HCT116 (cell line): ENCODE results near the gene NEDD4L. TPM values are rescaled to one million over a fixed set of nuclear protein-coding genes. Genes with fewer than 3 reads are reported as not detected.

Source experiments
- ATAC-seq: fragments of 200-7000 bp; cut with Tn5 transposase; 2 replicates; pipeline ENCODE4 v1.9.1; 2020; ENCODE audit warnings: mild to moderate bottlenecking, moderate library complexity
- BruUV-seq: library from RNA; stranded (reverse); fragments of 400-500 nt; replicated peaks from 2 replicates; lab custom pipeline; 2021; lab: Mats Ljungman, UMichigan
- CTCF ChIA-PET: fragments of 300-600 bp; sonication (Branson Sonifier 250); formaldehyde crosslinking; loops from one replicate; lab custom pipeline; 2021; ENCODE audit warnings: antibody characterized with exemption; lab: Charles Lee
- POLR2A ChIA-PET: fragments of 300-600, 350-600 bp; sonication (Branson Sonifier 250); formaldehyde crosslinking; loops from one replicate; lab custom pipeline; 2021; ENCODE audit warnings: antibody characterized with exemption; lab: Charles Lee
- RAD21 ChIA-PET, 2 experiments: fragments of 300-600 bp; sonication (Branson Sonifier 250); formaldehyde crosslinking; loops; one replicate each; lab custom pipeline; 2023; ENCODE audit warnings: low total read pairs in 2 of 2; ENCODE audit not compliant: uncharacterized antibody in 2 of 2, unreplicated experiment in 2 of 2, low non-redundant PET in 1 of 2; lab: Charles Lee
- DNase-seq: peaks from one replicate; pipeline ENCODE4 v3.0.0-alpha.2; 2010; ENCODE audit warnings: low read depth, low spot score
- H2AFZ ChIP-seq: fragments of 200-600 bp; shearing (Covaris generic), sonication (generic); 2 replicates; pipeline ENCODE4 v1.6.1; 2017; ENCODE audit warnings: low read depth, mixed run types, mixed read lengths, antibody characterized with exemption, low read length; ENCODE audit not compliant: poor library complexity, severe bottlenecking
- H3K27ac ChIP-seq: 2 replicates; pipeline ENCODE4 v1.5.1; 2012; ENCODE audit warnings: low read depth, low read length
- H3K27me3 ChIP-seq: fragments of 200-600 bp; sonication (generic); 2 replicates; pipeline ENCODE4 v1.6.1; 2016; ENCODE audit warnings: mixed run types, low read length, mixed read lengths; ENCODE audit not compliant: insufficient read depth
- H3K36me3 ChIP-seq, 2 experiments: fragments of 200-500 bp in 1 of 2; fragments of 200-600 bp in 1 of 2; sonication (Bioruptor generic) in 1 of 2; sonication (generic) in 1 of 2; 2 replicates each; pipeline versions ENCODE4 v1.5.1 to v1.6.1; 2014 to 2016; ENCODE audit warnings: low read length in 2 of 2, inconsistent platforms in 1 of 2, mixed read lengths in 1 of 2, mixed run types in 1 of 2; ENCODE audit not compliant: insufficient read depth in 2 of 2, control insufficient read depth in 1 of 2
- H3K4me1 ChIP-seq, 2 experiments: fragments of 200-600 bp in 1 of 2; sonication (generic) in 1 of 2; 2 replicates each; pipeline versions ENCODE4 v1.5.1 to v1.6.1; 2012 to 2017; ENCODE audit warnings: low read length in 2 of 2, inconsistent platforms in 1 of 2, mild to moderate bottlenecking in 1 of 2, mixed read lengths in 1 of 2, mixed run types in 1 of 2, moderate library complexity in 1 of 2; ENCODE audit not compliant: insufficient read depth in 2 of 2, control insufficient read depth in 1 of 2
- H3K4me2 ChIP-seq: fragments of 200-600 bp; sonication (generic); 2 replicates; pipeline ENCODE4 v1.6.1; 2017; ENCODE audit warnings: mixed run types, low read length, mixed read lengths
- H3K4me3 ChIP-seq, 2 experiments: fragments of 200-600 bp in 1 of 2; sonication (generic) in 1 of 2; replicated peaks in 1 of 2; 2 replicates each; pipeline ENCODE4 v1.5.1; 2011 to 2016; ENCODE audit warnings: low read length in 2 of 2, control low read depth in 1 of 2, low read depth in 1 of 2, mild to moderate bottlenecking in 1 of 2, mixed read lengths in 1 of 2, mixed run types in 1 of 2
- H3K79me2 ChIP-seq: fragments of 200-600 bp; sonication (generic); 2 replicates; pipeline ENCODE4 v1.6.1; 2017; ENCODE audit warnings: mild to moderate bottlenecking, mixed run types, low read length, moderate library complexity, mixed read lengths; ENCODE audit not compliant: insufficient read depth
- H3K9ac ChIP-seq: fragments of 200-600 bp; sonication (generic); 2 replicates; pipeline ENCODE4 v1.6.1; 2016; ENCODE audit warnings: low read length, mixed read lengths
- H3K9me2 ChIP-seq: fragments of 200-600 bp; sonication (generic), shearing (Covaris generic); 2 replicates; pipeline ENCODE4 v1.6.1; 2017; ENCODE audit warnings: mixed run types, mild to moderate bottlenecking, moderate library complexity; ENCODE audit not compliant: insufficient read depth
- H3K9me3 ChIP-seq, 2 experiments: fragments of 200-500 bp in 1 of 2; fragments of 200-600 bp in 1 of 2; sonication (Bioruptor generic) in 1 of 2; sonication (generic) in 1 of 2; 2 replicates each; pipeline ENCODE4 v1.6.1; 2014 to 2017; ENCODE audit warnings: low read length in 2 of 2, mixed read lengths in 2 of 2, inconsistent platforms in 1 of 2, low read depth in 1 of 2, mild to moderate bottlenecking in 1 of 2, mixed run types in 1 of 2, moderate library complexity in 1 of 2; ENCODE audit not compliant: control insufficient read depth in 1 of 2, insufficient read depth in 1 of 2
- H4K20me1 ChIP-seq: fragments of 200-600 bp; sonication (generic), shearing (Covaris generic); 2 replicates; pipeline ENCODE4 v1.6.1; 2017; ENCODE audit warnings: mixed run types, mild to moderate bottlenecking, moderate library complexity; ENCODE audit not compliant: insufficient read depth
- CBX3 ChIP-seq: IDR thresholded peaks from 2 replicates; pipeline ENCODE4 v1.6.1; 2012; ENCODE audit warnings: low read depth
- CEBPB ChIP-seq: IDR thresholded peaks from 2 replicates; pipeline ENCODE4 v1.6.1; 2012; ENCODE audit warnings: low read depth
- EGR1 ChIP-seq: IDR thresholded peaks from 2 replicates; pipeline ENCODE4 v1.6.1; 2012; ENCODE audit warnings: low read depth
- EZH2 ChIP-seq: fragments of 200-600 bp; sonication (generic); IDR thresholded peaks from 2 replicates; pipeline ENCODE4 v1.6.1; 2017; ENCODE audit warnings: antibody characterized with exemption, mixed run types
- FOSL1 ChIP-seq: IDR thresholded peaks from 2 replicates; pipeline ENCODE4 v1.6.1; 2012; ENCODE audit warnings: low read depth
- JUND ChIP-seq: IDR thresholded peaks from 2 replicates; pipeline ENCODE4 v1.6.1; 2012
- POLR2A ChIP-seq: IDR thresholded peaks from 2 replicates; pipeline ENCODE4 v1.7.0; 2011; ENCODE audit warnings: borderline replicate concordance; ENCODE audit not compliant: insufficient read depth, insufficient read length; ENCODE audit errors: extremely low read depth
- RAD21 ChIP-seq: IDR thresholded peaks from 2 replicates; pipeline ENCODE4 v1.6.1; 2012; ENCODE audit warnings: low read depth, mild to moderate bottlenecking
- SIN3A ChIP-seq: IDR thresholded peaks from 2 replicates; pipeline ENCODE4 v1.6.1; 2012; ENCODE audit warnings: low read depth
- SP1 ChIP-seq: IDR thresholded peaks from 2 replicates; pipeline ENCODE4 v1.6.1; 2012; ENCODE audit warnings: low read depth
- TCF7L2 ChIP-seq: IDR thresholded peaks from 2 replicates; pipeline ENCODE4 v1.7.0; 2011; ENCODE audit warnings: borderline replicate concordance, inconsistent platforms; ENCODE audit not compliant: insufficient read depth, insufficient read length; ENCODE audit errors: extremely low read depth
- ZFX ChIP-seq: fragments of 450-650 bp; IDR thresholded peaks from 2 replicates; pipeline ENCODE4 v1.6.1; 2017
- ZNF274 ChIP-seq: fragments of 200-500 bp; sonication (Bioruptor generic); IDR thresholded peaks from 2 replicates; pipeline ENCODE4 v1.6.1; 2014; ENCODE audit warnings: mild to moderate bottlenecking, low read depth, low read length, inconsistent platforms
- intact Hi-C: fragments of 100-400 bp; cut with micrococcal nuclease; formaldehyde crosslinking; loops from 2 replicates; pipeline ENCODE4 v1.10.0; 2022
- total RNA-seq: library from RNA; stranded (reverse); gene quantifications from one replicate; pipeline ENCODE4 v1.2.1, GENCODE V29; 2021; ENCODE audit not compliant: unreplicated experiment
- TF ChIP-seq, protein P1 (sequence below): IDR thresholded peaks from 2 replicates; pipeline ENCODE4 v1.6.1; 2011; ENCODE audit warnings: mild to moderate bottlenecking, low read length, moderate library complexity; ENCODE audit not compliant: insufficient replicate concordance; ENCODE audit errors: extremely low read depth
- TF ChIP-seq, protein P2 (sequence below): IDR thresholded peaks from 2 replicates; pipeline ENCODE4 v1.6.1; 2012

Gene NEDD4L
- total RNA-seq, 1 experiment from 2014 or later, result 41.5 TPM

DNA sequence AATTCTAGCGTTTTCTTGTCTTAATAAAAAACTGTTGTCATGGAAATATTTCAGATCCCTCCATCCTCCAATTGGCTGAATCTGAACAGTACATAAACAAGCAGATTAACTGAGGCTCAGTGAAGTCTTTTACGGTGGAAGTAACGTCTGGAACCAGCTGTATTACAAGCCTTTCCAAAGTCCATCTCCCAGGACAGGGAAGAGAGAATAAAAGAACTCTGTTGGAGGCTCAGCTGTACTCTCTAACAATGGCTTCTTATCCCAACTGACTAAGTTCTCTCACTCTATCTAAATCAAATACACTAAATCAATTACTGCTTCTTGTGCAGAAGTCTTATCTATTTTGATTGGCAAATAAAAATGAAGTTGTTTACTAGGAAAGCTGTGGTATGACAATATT lies 19.9 kb upstream of the NEDD4L start:
- BruUV-seq, result no TSS peak

GRCh38 chr18:58025205-58025604 lies 18.8 kb upstream of the NEDD4L start:
- H3K9ac ChIP-seq, result no peak overlapping the region
- no peak for TF ChIP-seq EZH2
- no peak for TF ChIP-seq JUND
- TF ChIP-seq TCF7L2, result no peak
- TF ChIP-seq, protein P1, sequence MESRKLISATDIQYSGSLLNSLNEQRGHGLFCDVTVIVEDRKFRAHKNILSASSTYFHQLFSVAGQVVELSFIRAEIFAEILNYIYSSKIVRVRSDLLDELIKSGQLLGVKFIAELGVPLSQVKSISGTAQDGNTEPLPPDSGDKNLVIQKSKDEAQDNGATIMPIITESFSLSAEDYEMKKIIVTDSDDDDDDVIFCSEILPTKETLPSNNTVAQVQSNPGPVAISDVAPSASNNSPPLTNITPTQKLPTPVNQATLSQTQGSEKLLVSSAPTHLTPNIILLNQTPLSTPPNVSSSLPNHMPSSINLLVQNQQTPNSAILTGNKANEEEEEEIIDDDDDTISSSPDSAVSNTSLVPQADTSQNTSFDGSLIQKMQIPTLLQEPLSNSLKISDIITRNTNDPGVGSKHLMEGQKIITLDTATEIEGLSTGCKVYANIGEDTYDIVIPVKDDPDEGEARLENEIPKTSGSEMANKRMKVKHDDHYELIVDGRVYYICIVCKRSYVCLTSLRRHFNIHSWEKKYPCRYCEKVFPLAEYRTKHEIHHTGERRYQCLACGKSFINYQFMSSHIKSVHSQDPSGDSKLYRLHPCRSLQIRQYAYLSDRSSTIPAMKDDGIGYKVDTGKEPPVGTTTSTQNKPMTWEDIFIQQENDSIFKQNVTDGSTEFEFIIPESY, result no peak
- TF ChIP-seq SIN3A, result no peak
- TF ChIP-seq, protein P2, sequence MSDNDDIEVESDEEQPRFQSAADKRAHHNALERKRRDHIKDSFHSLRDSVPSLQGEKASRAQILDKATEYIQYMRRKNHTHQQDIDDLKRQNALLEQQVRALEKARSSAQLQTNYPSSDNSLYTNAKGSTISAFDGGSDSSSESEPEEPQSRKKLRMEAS, result no peak
- TF ChIP-seq SP1, result no peak
- TF ChIP-seq CEBPB, result no peak
- TF ChIP-seq CBX3, result no peak
- no peak for TF ChIP-seq ZFX
- no peak for TF ChIP-seq ZNF274
- no peak for TF ChIP-seq RAD21
- no peak for TF ChIP-seq EGR1
- no peaks in the 10 kb centered on the region for H4K20me1 ChIP-seq
- RAD21 ChIA-PET, result no interaction called here
- H3K4me2 ChIP-seq, result no peak overlapping the region
- CTCF ChIA-PET, result interaction anchor here (1.1 to 1.9 kb wide), 2 partner anchors 18 to 96 kb away, joined by 3 to 5 read pairs; partner anchors contain the start of gene NEDD4L
- intact Hi-C loops, result no loop called here
- no peak overlapping the region for H3K27ac ChIP-seq
- H3K36me3 ChIP-seq, result no peaks in the 10 kb centered on the region
- no peaks in the 10 kb centered on the region for H3K9me3 ChIP-seq
- ATAC-seq (no peak), DNase-seq (no peak)
- POLR2A ChIA-PET, result no interaction called here
- no peaks in the 10 kb centered on the region for H3K9me2 ChIP-seq
- H3K4me3 ChIP-seq, result no peak overlapping the region
- no peak overlapping the region for H2AFZ ChIP-seq
- H3K79me2 ChIP-seq, result no peaks in the 10 kb centered on the region
- no peaks in the 10 kb centered on the region for H3K4me1 ChIP-seq
- H3K27me3 ChIP-seq, result no peaks in the 10 kb centered on the region
- BruUV-seq, result no TSS peak

More for the DNA sequence above, 19.9 kb upstream of the NEDD4L start:
- Histone ChIP-seq H3K4me3 (no peak overlapping the region), H3K9me3 (no peaks in the 10 kb centered on the region), H3K27me3 (no peaks in the 10 kb centered on the region), H2AFZ (no peak overlapping the region), H3K79me2 (no peaks in the 10 kb centered on the region), H4K20me1 (no peaks in the 10 kb centered on the region), H3K4me2 (no peak overlapping the region), H3K36me3 (no peaks in the 10 kb centered on the region), H3K9ac (no peak overlapping the region), H3K27ac (no peak overlapping the region), H3K4me1 (no peaks in the 10 kb centered on the region), H3K9me2 (no peaks in the 10 kb centered on the region)
- intact Hi-C loops, result no loop called here
- no peak for DNase-seq
- RAD21 ChIA-PET, result no interaction called here
- POLR2A ChIA-PET, result no interaction called here
- CTCF ChIA-PET, result interaction anchor here (1.1 kb wide), 1 partner anchor 97 kb away, joined by 3 read pairs; no protein-coding TSS in a partner anchor
- TF ChIP-seq FOSL1 (no peak), POLR2A (no peak)
- no peak for ATAC-seq
